HG02852 (cell line): ENCODE results near the gene KIAA0753.
"Not testable (repeated sequence)": the region's sequence is repeated elsewhere in the genome, so short reads cannot be mapped to it uniquely, and the experiment has no call there.

Source experiments
- ATAC-seq: cut with Tn5 transposase; IDR thresholded peaks from one replicate; pipeline ENCODE4 v1.9.1; 2021; ENCODE audit warnings: mild to moderate bottlenecking, moderate library complexity; ENCODE audit not compliant: unreplicated experiment

The KIAA0753 gene

GRCh38 chr17:6668727-6669425, 28.4 kb upstream of the KIAA0753 start:
- no peak for ATAC-seq

- no peak for ATAC-seq
Observed at GRCh38 chr17:6668219-6668618, 27.7 kb upstream of the KIAA0753 start.

DNA sequence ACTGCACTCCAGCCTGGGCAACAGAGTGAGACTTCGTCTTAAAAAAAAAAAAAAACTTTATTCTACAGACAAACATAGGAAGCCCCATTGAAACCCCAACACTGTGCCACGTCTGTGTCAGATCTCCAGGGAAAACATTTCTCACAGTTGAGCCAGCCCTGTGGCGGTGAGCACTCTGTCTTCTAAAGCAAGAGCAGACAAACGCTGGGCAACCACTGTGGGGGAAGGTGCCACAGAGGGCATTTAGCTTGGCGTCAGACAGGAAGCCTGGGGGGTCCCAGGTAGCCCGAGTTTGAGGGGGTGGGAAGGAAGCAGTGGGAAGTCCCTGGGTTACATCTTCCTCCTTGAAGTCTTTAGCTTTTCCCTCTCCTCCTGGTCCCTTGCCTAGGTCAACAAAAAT, 27.0 kb upstream of the KIAA0753 start:
- no peak for ATAC-seq

GRCh38 chr17:6666557-6666956, 26.0 kb upstream of the KIAA0753 start:
- ATAC-seq: no peak

GRCh38 chr17:6666077-6666521, 25.6 kb upstream of the KIAA0753 start:
- no peak for ATAC-seq

DNA sequence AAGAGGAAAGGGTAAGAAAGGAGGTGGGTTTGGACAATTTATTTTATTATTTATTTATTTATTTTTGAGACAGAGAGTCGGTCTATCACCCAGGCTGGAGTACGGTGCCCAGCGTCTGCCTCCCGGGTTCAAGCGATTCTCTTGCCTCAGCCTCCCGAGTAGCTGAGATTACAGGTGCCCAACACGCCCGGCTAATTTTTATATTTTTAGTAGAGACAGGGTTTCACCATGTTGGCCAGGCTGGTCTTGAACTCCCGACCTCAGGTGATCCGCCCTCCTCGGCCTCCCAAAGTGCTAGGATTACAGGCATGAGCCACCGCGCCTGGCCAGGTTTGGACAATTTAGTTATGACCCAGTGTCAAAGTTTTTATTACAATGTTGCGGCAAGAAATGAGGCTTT, 22.7 kb upstream of the KIAA0753 start:
- ATAC-seq: not testable (repeated sequence)

DNA sequence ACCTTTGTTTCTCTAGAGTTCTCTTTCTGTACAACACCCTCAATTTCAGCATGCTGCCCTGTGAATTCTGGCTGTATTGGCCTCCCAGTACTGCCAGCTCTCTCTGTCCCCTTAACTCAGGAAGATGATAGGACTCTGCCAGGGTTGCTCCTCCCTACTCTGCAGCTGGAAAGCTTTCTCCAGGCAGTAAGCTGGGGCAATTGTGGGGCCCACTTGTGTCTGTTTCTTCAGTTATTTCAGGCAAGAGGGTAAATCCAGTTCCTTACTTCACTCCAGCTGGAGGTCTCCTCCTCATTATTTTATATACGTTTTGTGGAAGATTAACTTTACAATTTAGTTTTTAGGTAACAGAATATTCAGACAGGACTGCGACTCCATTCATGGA, 20.9 kb upstream of the KIAA0753 start:
- ATAC-seq: no peak

DNA sequence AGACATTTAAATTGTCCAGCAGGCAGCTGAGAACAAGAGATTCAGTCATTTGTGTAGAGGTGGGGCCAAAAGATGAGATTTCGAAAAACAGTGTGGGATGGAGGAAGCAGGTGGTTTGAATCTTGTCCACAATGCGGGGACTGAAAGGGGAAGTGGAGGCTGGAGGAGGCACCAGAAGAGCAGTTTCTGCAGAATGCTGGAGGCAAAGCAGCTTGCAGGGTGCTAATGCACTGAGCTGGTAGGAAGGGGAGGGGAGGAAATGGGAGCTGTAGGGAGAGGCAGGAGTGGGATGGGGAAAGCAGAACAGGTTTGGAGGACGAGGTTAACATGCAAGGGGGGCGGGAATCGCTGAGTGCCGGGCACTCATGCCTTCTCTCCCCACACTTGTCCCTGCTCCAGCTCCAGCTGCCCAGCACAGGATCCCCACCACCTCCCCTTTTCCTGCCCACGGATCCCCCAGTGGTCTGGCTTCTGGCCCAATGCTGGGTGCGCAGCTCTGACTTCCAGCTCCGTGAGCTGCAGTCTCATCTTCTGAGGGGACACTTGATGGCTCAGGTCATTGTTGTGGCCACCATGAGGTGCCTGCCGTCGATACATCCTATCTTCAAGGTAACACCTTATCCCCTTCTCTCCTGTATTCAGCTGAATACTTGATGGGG, 20.4 kb upstream of the KIAA0753 start:
- peak; percentile 76 for ATAC-seq

GRCh38 chr17:6660101-6660500, 19.6 kb upstream of the KIAA0753 start:
- ATAC-seq: no peak

DNA sequence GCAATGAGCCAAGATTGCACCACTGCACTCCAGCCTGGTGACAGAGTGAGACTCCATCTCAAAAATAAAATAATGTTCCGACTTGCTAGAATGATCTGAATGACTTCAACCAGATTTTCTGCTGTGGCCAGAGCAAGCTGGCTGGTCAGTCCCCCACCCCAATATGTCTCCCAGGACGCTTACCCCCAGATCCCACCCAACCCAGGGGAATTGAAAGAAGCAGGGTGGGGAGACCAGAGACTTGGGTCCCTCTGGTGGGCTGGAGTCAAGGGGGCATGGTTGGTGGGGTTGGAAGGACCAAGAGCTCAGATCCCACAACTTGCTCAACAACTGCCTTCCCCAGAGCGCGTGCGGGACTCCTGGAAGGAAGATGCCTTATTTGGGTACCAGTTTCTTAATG, 17.9 kb upstream of the KIAA0753 start:
- ATAC-seq: not testable (repeated sequence)

GRCh38 chr17:6657633-6658287, 17.2 kb upstream of the KIAA0753 start:
- no peak for ATAC-seq

DNA sequence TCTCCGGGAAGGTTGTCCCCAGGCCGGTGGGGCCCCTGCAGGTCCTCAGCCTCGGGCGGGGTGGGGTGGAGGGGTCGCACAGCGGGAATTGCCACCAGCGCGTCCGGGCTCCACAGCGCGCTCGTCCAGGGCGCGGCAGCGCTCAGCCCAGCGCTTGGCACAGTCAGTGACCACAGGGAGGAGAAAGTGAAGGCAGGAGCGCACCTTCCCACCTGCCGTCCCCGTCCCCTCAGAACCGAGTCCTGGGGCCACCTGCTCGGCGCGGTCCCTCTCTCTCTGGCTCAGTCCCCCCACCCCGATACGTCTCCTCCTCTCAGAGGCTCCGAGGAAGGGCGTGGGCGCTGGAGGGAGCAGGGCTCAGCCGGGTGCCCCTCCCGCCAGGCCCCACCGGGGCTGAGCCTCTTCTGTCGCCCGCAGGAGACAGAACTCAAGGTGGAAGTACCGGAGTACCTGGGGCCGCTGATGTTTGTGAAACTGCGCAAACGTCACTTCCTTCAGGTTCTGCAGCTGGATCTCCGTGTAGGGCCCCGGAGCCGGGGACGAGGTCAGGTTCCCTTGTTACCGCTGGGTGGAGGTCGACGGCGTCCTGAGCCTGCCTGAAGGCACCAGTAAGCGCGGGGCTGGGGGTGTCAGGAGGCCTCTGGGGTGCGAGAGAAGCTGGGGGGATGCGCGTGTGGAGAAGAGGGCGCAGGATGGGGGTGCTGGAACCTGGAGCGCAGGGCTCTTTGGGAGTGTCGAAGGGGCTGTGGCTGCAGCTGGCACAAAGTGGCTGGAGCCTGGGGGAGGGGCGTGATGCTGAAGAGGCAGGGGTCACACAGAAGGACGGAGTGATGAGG, 16.5 kb upstream of the KIAA0753 start:
- not testable (repeated sequence) for ATAC-seq

- not testable (repeated sequence) for ATAC-seq
Observed at GRCh38 chr17:6655732-6656361, 15.3 kb upstream of the KIAA0753 start.

DNA sequence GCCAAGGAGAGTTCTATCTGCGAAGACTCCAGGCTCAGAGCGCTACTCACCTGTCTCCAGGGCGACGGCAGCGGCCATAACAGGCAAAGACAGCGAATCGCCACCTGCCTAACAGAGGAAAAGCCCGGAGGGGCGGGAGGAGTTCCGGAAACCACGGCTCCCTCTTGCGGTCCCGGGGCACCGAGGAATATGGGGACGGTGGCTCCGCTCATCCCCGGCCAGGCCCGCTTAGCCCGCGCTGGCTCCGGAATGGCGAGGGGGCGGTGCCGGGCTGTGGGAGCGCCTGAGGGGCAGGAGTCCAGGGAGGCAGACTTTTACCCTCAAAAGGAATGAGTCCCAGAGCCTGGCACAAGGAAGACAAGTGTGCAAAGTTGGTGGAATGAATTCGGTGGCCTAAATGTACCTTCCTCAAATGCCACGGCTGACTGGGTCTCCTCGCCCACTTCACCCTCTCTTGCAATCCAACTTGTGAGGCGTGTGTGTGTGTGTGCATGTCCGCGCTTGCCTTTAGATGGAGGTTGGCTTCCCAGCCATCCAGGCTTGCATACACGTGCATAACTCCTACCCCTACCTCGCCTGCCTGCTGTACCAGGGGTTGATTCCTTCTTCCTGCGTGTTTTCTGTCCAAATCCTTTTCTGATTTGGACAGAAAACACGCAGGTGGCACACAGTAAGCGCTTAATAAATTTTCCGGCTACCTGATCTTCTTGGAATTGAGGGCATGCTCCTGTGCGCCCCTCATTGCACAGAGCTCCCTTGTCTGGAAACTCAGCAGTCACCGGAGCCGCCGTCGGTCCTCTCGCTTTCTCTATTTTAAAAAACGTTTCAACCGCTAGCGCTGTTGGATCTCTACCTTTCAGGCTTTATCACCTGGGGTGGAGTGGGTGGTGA, 14.6 kb upstream of the KIAA0753 start:
- ATAC-seq: no peak

GRCh38 chr17:6651919-6652452, 11.5 kb upstream of the KIAA0753 start:
- ATAC-seq: peak; percentile 13

DNA sequence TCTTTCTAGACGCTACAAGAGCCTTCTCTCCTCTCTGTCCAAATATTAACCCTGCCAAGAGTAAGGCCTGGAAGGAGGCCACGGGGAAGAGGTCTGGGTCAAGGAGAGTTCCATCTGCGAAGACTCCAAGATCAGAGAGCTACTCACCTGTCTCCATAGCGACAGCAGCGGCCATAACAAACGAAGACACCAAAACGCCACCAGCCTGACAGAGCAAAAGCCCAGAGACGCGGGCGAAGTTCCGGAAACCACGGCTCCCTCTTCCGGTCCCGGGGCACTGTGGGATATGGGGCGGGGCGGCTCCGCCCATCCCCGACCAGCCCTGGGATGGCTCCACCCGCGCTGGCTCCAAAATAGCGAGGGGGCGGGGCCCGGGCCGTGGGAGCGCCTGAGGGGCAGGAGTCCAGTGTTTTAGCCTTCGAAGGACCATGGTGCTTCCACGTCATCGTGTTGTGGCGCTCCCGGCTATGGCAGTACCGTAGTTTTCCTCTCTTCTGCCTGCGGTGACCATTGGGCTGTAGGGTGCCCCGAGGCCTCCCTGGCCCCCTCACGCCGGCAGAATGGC, 10.9 kb upstream of the KIAA0753 start, which contains the start of the genes C17orf100 and MED31:
C17orf100 (plus strand) TSS at position 409 of the 565 bp plus-strand sequence; CDS start at position 561, 152 bp downstream.
MED31 (minus strand) TSS at position 252 of the 565 bp plus-strand sequence; CDS start at position 175, 77 bp downstream.
- peak; percentile 88 for ATAC-seq

DNA sequence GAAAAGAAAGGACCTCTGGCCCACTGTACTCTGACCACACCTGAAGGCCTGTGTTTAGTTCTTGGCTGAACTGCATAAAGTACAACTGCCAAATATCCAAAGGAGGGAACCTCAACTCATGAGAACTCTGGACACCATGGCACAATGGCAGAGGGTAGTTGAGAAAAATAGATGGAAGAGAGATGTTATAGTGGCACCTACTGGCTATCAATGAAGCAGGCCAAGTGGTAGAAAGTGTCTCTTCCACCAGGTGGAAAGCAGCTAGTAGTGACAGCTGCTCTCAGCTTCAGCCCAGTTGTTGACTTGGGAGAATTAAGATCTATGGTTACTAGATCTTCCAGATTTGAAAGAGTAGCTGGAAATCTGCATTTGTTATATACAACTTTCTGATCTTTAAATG, 7.7 kb upstream of the KIAA0753 start:
- no peak for ATAC-seq

DNA sequence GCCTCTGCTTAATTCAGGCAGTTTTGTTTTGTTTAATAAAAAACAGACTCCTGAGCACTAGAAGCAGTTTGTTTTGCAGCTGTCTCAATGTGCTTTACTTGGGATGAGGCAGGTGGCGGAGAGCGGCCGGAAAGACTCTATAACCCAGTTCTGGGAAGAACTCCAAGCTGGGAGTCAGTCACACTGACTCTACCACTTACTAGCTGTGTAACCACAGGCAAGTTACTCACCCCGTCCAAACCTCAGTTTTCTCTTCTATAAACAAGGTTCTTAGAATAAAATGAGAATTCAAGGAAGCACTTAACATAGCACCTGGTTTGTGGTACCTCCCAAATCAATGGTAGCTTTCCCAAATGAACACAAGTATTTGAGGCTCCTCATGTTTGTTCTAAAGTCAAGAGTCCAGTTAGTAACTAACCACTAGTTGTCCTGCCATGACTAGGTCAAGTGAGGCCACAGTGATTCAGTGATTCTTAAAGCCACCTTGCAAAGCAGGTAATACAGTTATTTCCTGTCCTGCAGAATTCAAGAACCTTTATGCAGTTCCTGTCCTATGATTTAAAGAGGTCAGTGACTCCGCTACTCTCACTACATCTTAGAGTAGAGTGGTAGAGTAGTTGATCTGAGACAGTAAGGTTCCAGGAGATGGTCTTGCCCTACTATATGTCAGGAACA, 3.1 kb upstream of the KIAA0753 start:
- no peak for ATAC-seq
